Activated naive CD4-positive, alpha-beta T cell treated with anti-CD3 and anti-CD28 coated beads for 36 hours (primary cell): ENCODE results near the gene ACSM2B. TPM values are rescaled to one million over a fixed set of nuclear protein-coding genes. Genes with fewer than 3 reads are reported as not detected.
"Not testable (repeated sequence)": the region's sequence is repeated elsewhere in the genome, so short reads cannot be mapped to it uniquely, and the experiment has no call there.

Source experiments
- CTCF ChIA-PET: fragments of 350-600 bp; sonication (Branson Sonifier 250); formaldehyde crosslinking; loops from one replicate; lab custom pipeline; 2021; ENCODE audit warnings: antibody characterized with exemption; lab: Charles Lee
- DNase-seq: peaks from one replicate; pipeline ENCODE4 v3.0.0-alpha.2; 2020
- H3K27ac Mint-ChIP-seq: one replicate; pipeline ENCODE4 v1.8.0; 2021; ENCODE audit warnings: mild to moderate bottlenecking, mixed read lengths
- H3K27me3 Mint-ChIP-seq: one replicate; pipeline ENCODE4 v1.8.0; 2021; ENCODE audit warnings: low read depth, mixed read lengths
- H3K36me3 Mint-ChIP-seq: one replicate; pipeline ENCODE4 v1.8.0; 2021; ENCODE audit warnings: low read depth, mixed read lengths
- H3K4me1 Mint-ChIP-seq: one replicate; pipeline ENCODE4 v1.8.0; 2021; ENCODE audit warnings: low read depth, mixed read lengths
- H3K4me3 Mint-ChIP-seq: one replicate; pipeline ENCODE4 v1.8.0; 2021; ENCODE audit warnings: mild to moderate bottlenecking, moderate library complexity, mixed read lengths
- H3K9me3 Mint-ChIP-seq: one replicate; pipeline ENCODE4 v1.8.0; 2021; ENCODE audit warnings: mixed read lengths
- intact Hi-C: fragments of 100-400 bp; cut with micrococcal nuclease; formaldehyde crosslinking; loops from one replicate; pipeline ENCODE4 v1.15.1; 2023
- total RNA-seq, 2 experiments: library from RNA; stranded (reverse); gene quantifications; one replicate each; pipeline ENCODE4 v1.2.3, GENCODE V29; 2021

The ACSM2B gene
- total RNA-seq, 2 experiments from 2014 or later = not detected

DNA sequence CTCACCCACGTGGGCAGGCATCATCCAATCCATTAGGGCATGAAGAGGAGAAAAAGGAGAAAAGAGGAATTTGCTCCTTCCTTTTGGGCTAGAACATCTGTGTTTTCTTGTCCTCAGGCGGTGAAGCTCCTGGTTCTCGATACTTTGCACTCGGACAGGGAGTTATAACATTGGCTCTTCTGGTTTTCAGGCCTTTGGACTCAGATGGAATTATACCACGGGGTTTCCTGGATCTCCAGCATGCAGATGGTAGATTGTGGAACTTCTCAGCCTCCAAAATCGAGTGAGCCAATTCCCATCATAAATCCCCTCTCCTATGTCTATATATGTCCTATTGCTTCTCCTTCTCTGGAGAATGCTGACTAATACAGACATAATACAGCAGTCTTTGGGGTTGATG, 9.9 kb upstream of the ACSM2B start:
- intact Hi-C loops, H3K27me3 Mint-ChIP-seq, H3K9me3 Mint-ChIP-seq, DNase-seq, H3K36me3 Mint-ChIP-seq, H3K4me3 Mint-ChIP-seq, H3K27ac Mint-ChIP-seq, CTCF ChIA-PET, H3K4me1 Mint-ChIP-seq: not testable (repeated sequence)

DNA sequence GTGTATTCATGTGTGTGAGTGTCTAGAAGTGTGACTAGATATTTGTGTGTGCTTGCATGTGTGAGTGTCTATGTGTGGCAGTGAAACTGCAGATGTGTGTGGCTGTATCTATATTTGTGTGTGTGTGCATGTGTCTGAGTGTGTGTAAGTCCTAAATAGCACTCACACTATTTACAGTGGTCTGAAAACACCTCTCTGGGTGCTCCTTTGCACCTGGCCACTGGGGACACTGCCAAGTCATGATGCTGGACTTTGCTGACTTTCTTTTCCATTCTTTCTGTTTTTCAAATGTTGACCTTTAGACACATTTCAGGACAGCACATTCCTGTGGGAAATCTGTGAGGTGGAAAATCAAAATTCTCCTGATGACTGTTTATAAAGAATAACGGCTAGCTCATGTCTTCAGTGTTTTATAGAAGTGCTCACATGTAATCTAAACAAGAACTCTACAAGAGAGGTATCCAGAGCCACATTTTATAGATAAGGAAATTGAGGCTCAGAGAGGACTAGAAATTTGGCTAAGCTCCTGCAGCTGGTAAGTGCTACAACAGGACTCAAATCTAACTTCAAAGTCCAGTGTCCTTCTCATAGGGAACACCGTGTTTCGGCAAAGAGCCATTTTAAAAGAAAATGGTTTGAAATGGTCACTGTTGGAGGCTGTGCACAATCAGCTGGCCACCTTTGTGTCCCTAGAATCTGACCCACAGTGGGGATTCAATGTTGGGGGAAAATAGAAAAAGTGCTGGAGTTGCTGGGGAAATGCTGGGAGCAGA, 4.5 kb upstream of the ACSM2B start:
- H3K27ac Mint-ChIP-seq, H3K4me3 Mint-ChIP-seq, DNase-seq, CTCF ChIA-PET, H3K36me3 Mint-ChIP-seq, H3K4me1 Mint-ChIP-seq, intact Hi-C loops, H3K9me3 Mint-ChIP-seq, H3K27me3 Mint-ChIP-seq: not testable (repeated sequence)

DNA sequence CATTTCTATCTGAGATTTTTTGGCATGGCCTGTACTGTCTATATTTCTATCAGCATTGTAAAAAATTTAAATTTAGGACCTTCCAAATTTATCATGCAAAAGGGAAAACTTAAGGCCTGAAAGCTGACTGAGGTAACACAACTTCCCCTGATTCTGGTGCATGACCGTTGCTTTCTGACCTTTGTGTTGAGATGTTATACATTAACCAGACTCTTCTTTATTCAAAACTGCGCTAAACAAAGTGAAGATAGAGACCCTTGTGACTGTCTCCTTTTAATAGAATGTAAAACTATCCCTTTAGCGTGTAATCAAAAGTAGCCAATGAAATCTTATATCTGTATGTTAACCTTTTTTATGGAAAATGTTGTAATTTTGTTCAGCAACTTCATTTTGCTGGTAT, 1.9 kb upstream of the ACSM2B start:
- H3K4me1 Mint-ChIP-seq, intact Hi-C loops, DNase-seq, H3K4me3 Mint-ChIP-seq, H3K9me3 Mint-ChIP-seq, CTCF ChIA-PET, H3K27ac Mint-ChIP-seq, H3K36me3 Mint-ChIP-seq, H3K27me3 Mint-ChIP-seq: not testable (repeated sequence)

DNA sequence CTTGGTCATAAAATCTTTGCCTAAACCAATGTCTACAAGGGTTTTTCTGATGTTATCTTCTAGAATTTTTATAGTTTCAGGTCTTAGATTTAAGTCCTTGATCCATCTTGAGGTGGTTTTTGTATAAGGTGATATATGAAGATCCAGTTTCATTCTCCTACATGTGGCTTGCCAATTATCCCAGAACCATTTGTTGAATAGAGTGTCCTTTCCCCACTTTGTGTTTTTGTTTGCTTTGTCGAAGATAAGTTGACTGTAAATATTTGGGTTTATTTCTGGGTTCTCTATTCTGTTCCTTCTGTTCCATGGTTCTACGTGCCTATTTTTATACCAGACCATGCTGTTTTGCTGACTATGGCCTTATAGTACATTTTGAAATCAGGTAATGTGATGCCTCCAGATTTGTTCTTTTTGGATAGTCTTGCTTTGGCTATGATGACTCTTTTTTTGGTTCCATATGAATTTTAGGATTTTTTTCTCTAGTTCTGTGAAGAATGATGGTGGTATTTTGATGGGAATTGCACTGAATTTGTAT, 7.0 kb downstream of the ACSM2B start:
- H3K9me3 Mint-ChIP-seq, H3K4me3 Mint-ChIP-seq, intact Hi-C loops, DNase-seq, H3K36me3 Mint-ChIP-seq, H3K27ac Mint-ChIP-seq, H3K4me1 Mint-ChIP-seq, CTCF ChIA-PET, H3K27me3 Mint-ChIP-seq: not testable (repeated sequence)

DNA sequence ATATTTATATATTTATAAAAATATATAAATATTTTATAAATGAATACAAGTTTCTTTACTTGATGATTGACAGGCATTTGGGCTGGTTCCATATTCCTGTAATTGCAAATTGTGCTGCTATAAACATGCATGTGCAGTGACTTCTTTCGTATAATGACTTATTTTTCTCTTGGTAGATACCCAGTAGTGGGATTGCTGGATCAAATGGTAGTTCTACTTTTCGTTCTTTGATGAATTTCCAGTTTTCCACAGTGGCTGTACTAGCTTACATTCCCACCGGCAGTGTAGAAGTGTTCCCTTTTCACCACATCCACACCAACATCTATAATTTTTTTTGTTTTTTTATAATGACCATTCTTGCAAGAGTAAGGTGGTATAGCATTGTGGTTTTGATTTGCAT, 7.8 kb downstream of the ACSM2B start:
- Mint-ChIP-seq H3K36me3 (no peaks in the 10 kb centered on the region), H3K4me1 (no peaks in the 10 kb centered on the region), H3K9me3 (no peaks in the 10 kb centered on the region), H3K27me3 (no peaks in the 10 kb centered on the region), H3K27ac (no peak overlapping the region), H3K4me3 (no peak overlapping the region)
- no peak for DNase-seq
- intact Hi-C loops = no loop called here
- CTCF ChIA-PET = no interaction called here

DNA sequence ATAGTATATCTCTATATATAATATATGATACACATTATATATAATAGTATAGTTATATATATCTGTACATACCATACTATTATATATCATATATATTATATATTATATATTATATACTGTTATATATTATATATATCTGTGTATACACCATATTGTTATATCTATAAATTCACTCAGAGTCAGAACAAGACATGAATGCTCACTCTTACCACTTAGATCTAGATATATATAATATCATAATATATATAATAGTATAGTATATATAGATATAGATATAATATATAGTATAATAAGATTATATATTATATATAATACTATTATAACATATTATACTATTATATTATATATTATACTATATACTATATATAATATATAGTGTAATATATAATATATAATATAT, 9.3 kb downstream of the ACSM2B start:
- Mint-ChIP-seq H3K36me3 (no peaks in the 10 kb centered on the region), H3K27ac (no peak overlapping the region), H3K27me3 (no peaks in the 10 kb centered on the region), H3K9me3 (peaks cover 3% of the 10 kb centered on the region), H3K4me3 (no peak overlapping the region), H3K4me1 (no peaks in the 10 kb centered on the region)
- intact Hi-C loops = no loop called here
- no peak for DNase-seq
- CTCF ChIA-PET = no interaction called here

DNA sequence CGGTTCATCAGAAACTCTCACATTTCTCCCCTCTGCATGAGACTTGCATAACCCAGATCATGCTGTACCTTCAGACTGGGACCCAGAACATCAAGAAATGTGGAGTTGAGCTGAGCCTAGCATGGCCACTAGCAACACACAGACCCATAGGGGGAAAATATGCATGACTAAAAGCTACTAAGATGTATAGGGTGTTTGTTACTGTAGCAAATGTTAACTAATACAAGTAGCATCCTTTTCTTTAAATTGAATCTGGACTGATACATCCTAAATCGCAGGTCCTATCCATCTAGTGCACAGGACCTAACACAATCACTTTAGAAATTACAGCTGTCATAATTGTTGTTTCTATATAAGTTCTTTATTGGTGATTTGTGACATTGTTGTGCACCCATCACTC, 10.8 kb downstream of the ACSM2B start:
- H3K36me3 Mint-ChIP-seq, H3K4me3 Mint-ChIP-seq, H3K4me1 Mint-ChIP-seq, intact Hi-C loops, CTCF ChIA-PET, H3K9me3 Mint-ChIP-seq, H3K27ac Mint-ChIP-seq, H3K27me3 Mint-ChIP-seq, DNase-seq: not testable (repeated sequence)

DNA sequence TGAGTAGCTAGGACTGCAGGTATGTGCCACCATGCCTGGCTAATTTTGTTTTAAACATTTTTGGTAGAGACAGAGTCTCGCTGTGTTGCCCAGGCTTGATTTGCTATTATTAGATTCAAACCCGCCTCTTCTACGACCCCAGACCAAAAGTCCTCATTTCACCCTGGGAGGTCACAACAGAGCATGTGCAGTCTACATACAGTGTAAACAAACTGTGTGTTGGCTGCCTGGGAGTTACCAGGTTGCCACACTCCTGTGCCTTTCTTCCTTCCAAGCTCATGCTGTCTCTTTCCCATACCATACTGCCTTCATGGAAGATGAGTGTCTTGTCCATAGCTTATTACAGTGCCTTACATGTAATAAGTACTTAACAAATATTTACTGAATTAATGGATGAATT, 11.9 kb downstream of the ACSM2B start:
- H3K4me3 Mint-ChIP-seq, DNase-seq, H3K27ac Mint-ChIP-seq, H3K36me3 Mint-ChIP-seq, H3K9me3 Mint-ChIP-seq, CTCF ChIA-PET, H3K4me1 Mint-ChIP-seq, H3K27me3 Mint-ChIP-seq, intact Hi-C loops: not testable (repeated sequence)

DNA sequence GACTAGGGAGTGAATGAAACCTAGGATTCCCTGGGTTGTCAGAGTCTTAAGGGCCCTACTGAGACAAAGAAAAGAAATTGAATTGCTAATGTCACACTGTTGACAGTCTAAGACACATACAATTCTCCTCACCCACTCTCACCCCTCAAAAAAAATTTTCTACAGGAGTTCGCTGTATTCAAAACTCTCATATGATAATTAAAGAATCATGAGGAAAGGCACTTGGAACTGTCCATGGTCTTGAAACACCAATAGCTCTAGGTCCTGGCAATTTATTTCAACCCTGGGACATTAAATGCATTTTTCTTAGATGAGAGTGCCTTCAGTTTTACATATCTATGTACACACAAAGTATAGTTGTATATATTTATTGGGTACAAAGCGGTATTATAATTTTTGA, 20.5 kb downstream of the ACSM2B start:
- intact Hi-C loops, H3K4me1 Mint-ChIP-seq, H3K9me3 Mint-ChIP-seq, DNase-seq, H3K4me3 Mint-ChIP-seq, CTCF ChIA-PET, H3K36me3 Mint-ChIP-seq, H3K27ac Mint-ChIP-seq: not testable (repeated sequence)
- peaks cover 14% of the 10 kb centered on the region for H3K27me3 Mint-ChIP-seq

DNA sequence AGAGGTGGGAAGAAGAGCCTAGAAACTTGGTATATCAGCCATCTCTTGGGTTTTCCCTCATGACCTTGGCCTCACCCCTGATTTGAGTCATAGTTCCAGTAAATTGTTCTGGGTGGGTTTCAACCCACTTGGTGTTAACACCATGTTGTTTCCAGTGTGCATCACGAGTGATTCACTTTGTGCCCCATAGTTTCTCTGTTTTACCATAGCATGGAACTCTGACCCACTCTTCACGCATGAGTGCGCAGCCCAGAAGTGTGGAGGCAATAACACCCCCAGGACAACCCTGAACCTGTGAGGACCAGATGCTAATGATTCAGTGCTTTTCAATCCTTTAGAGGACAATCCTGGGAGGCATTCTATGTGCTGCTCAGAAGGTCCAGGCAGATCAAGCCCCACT, 21.5 kb downstream of the ACSM2B start:
- H3K9me3 Mint-ChIP-seq, CTCF ChIA-PET, intact Hi-C loops, H3K27ac Mint-ChIP-seq, DNase-seq, H3K36me3 Mint-ChIP-seq, H3K4me1 Mint-ChIP-seq, H3K4me3 Mint-ChIP-seq: not testable (repeated sequence)
- peaks cover 15% of the 10 kb centered on the region for H3K27me3 Mint-ChIP-seq

DNA sequence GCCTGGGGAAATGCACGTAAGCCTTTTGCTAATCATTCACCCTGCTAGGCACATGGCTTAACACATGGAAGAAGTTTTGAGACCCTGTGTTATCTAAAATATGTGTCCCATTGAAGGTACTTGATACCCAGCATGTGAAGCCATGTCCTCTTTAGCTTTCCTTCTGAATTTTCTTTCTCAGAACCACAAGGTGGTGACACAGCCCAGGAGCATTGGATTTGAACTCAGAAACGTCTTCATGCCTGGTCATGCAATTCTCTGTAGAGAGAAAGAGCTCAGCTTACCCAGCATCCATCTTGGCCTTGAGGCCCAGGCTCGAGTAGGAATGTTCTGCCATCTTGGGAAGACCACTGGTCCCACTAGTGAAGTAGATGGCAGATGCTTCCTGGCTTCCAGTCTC, 22.7 kb downstream of the ACSM2B start:
- intact Hi-C loops = not testable (repeated sequence)

DNA sequence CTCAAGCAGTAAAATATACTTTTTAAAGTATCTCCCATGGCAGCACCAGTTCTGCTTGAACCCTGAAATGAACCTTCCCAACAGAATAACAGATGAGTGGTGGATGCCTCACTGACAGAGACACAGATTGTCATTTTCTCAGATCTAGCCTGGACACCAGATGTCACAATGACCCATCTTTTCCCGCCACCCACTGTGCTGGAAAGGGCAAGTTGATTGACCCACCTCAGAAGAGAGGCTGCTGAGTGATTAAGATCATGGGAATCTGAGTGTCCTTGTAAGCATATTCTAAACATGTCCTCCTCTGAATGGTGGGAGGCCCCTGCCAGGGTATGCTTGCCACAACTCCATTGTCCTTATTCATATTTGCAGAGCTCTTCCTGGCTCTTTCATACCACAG, 29.2 kb downstream of the ACSM2B start:
- intact Hi-C loops, H3K4me3 Mint-ChIP-seq, H3K9me3 Mint-ChIP-seq, H3K4me1 Mint-ChIP-seq, CTCF ChIA-PET, H3K27ac Mint-ChIP-seq, DNase-seq, H3K36me3 Mint-ChIP-seq: not testable (repeated sequence)
- peaks cover 13% of the 10 kb centered on the region for H3K27me3 Mint-ChIP-seq

More for the DNA sequence above, 22.7 kb downstream of the ACSM2B start:
- H3K36me3 Mint-ChIP-seq, DNase-seq, H3K4me3 Mint-ChIP-seq, H3K9me3 Mint-ChIP-seq, H3K27ac Mint-ChIP-seq, H3K4me1 Mint-ChIP-seq, CTCF ChIA-PET: not testable (repeated sequence)
- H3K27me3 Mint-ChIP-seq = peaks cover 15% of the 10 kb centered on the region

DNA sequence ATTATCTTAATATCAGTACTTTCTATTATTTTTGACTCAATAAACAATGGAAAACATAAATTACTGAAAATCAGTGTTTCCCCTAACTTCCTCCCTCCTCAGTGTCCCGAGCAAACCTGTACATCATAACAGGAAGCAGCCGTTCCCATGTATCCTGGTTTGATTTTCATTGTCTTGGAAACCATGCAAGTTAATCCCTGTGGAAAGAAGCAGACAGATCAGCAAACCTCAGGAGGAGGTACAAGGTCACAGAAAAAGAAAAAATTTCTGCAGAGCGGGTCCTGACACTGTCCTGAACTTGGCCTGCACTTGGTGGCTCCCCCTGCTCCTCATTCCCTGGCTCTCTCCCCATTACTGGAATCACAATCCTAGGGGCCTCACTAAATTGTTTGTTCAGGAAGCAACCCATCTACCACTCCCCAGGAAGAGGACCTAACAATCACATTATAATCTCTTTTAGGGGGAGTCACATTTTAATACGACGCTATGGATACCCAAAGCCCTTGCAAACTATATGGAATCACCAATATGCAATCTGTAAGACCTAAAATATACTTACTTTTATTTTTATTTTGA, 29.8 kb downstream of the ACSM2B start:
- H3K4me1 Mint-ChIP-seq, H3K27ac Mint-ChIP-seq, H3K9me3 Mint-ChIP-seq, H3K4me3 Mint-ChIP-seq, CTCF ChIA-PET, DNase-seq, H3K36me3 Mint-ChIP-seq, intact Hi-C loops: not testable (repeated sequence)
- peaks cover 13% of the 10 kb centered on the region for H3K27me3 Mint-ChIP-seq
